Ammon's horn (tissue), 1 donor: ENCODE data around the gene OR51L1.
"Not testable (repeated sequence)": the region's sequence is repeated elsewhere in the genome, so short reads cannot be mapped to it uniquely, and the experiment has no call there.

Experiments
- DNase-seq: peaks from one replicate; pipeline ENCODE4 v3.0.0-alpha.2; 2016; ENCODE audit warnings: low spot score

OR51L1 gene

GRCh38 chr11:4994551-4994950 lies at the start of gene OR51L1:
OR51L1 (plus strand) TSS chr11:4994851; CDS start chr11:4998983, 4,132 bp downstream.
- no peak for DNase-seq

- DNase-seq: no peak
These were observed 47.1 kb upstream of the OR51L1 start, which contains the start of gene OR51A4 for GRCh38 chr11:4947505-4947904. OR51A4 (minus strand) TSS chr11:4947605; CDS start chr11:4947100, 505 bp downstream.

GRCh38 chr11:4955613-4956012 lies 39.0 kb upstream of the OR51L1 start, which contains the start of gene OR51A2:
OR51A2 (minus strand) TSS chr11:4955713; CDS start chr11:4955713, 0 bp downstream.
- not testable (repeated sequence) for DNase-seq

GRCh38 chr11:4957396-4957795 lies 37.3 kb upstream of the OR51L1 start:
- DNase-seq: no peak

GRCh38 chr11:4960877-4961276 lies 33.8 kb upstream of the OR51L1 start:
- no peak for DNase-seq

GRCh38 chr11:4962816-4963215 lies 31.8 kb upstream of the OR51L1 start:
- DNase-seq: no peak

GRCh38 chr11:4975436-4975835 lies 19.2 kb upstream of the OR51L1 start:
- no peak for DNase-seq

- DNase-seq: no peak
These were observed 15.6 kb upstream of the OR51L1 start for GRCh38 chr11:4979036-4979435.

- no peak for DNase-seq
These were observed 12.0 kb upstream of the OR51L1 start for GRCh38 chr11:4982678-4983077.

GRCh38 chr11:4983841-4984240 lies 10.8 kb upstream of the OR51L1 start:
- no peak for DNase-seq

GRCh38 chr11:4991060-4991459 lies 3.6 kb upstream of the OR51L1 start:
- DNase-seq: no peak

GRCh38 chr11:5004424-5005274 lies 10.0 kb downstream of the OR51L1 start:
- peak; percentile 77 for DNase-seq

GRCh38 chr11:5007561-5007960 lies 12.9 kb downstream of the OR51L1 start:
- no peak for DNase-seq

GRCh38 chr11:5011254-5011653 lies 16.6 kb downstream of the OR51L1 start:
- DNase-seq: no peak

- DNase-seq: no peak
These were observed 18.4 kb downstream of the OR51L1 start for GRCh38 chr11:5013012-5013411.

GRCh38 chr11:5021996-5022395 lies 27.3 kb downstream of the OR51L1 start:
- no peak for DNase-seq

- peak; percentile 23 for DNase-seq
These were observed 42.0 kb downstream of the OR51L1 start for GRCh38 chr11:5036669-5037068.

- no peak for DNase-seq
These were observed 43.3 kb downstream of the OR51L1 start for GRCh38 chr11:5037926-5038325.

- no peak for DNase-seq
These were observed 43.7 kb downstream of the OR51L1 start for GRCh38 chr11:5038341-5038740.

GRCh38 chr11:5040876-5041275 lies 46.2 kb downstream of the OR51L1 start:
- DNase-seq: no peak

- DNase-seq: no peak
These were observed 47.4 kb downstream of the OR51L1 start for GRCh38 chr11:5042091-5042490.

- DNase-seq: no peak
These were observed 48.7 kb downstream of the OR51L1 start for GRCh38 chr11:5043380-5043779.

GRCh38 chr11:5046226-5046625 lies 51.6 kb downstream of the OR51L1 start, which contains the start of gene OR52J3:
OR52J3 (plus strand) TSS chr11:5046526; CDS start chr11:5046526, 0 bp downstream.
- no peak for DNase-seq
